H1 (cell line): Measurements from ENCODE around the gene ADIPOR2. TPM values are rescaled to one million over a fixed set of nuclear protein-coding genes. Genes with fewer than 3 reads are reported as not detected.

ENCODE experiments used
- FOSL1 ChIP-seq: IDR thresholded peaks from 2 replicates; pipeline ENCODE4 v1.6.1; 2011; ENCODE audit warnings: mild to moderate bottlenecking, low read depth, low read length, moderate library complexity; ENCODE audit not compliant: insufficient read depth
- MAFK ChIP-seq: IDR thresholded peaks from 2 replicates; pipeline ENCODE4 v1.6.1; 2012; ENCODE audit warnings: low read depth, mild to moderate bottlenecking, improper control_type of control experiment, low read length
- SP2 ChIP-seq: IDR thresholded peaks from 2 replicates; pipeline ENCODE4 v1.6.1; 2012; ENCODE audit warnings: mild to moderate bottlenecking, low read length, inconsistent platforms
- polyA plus RNA-seq, 7 experiments: library from polyadenylated mRNA; depleted of rRNA in 3 of 7; stranded (reverse) in 5 of 7; unstranded in 2 of 7; fragments of >200 nt in 5 of 7; fragments of 200-250 nt in 2 of 7; gene quantifications; 1 replicate in 5 of 7; 2 replicates in 1 of 7; 4 replicates in 1 of 7; pipeline versions ENCODE4 v1.2.1 to v1.2.3, GENCODE V29; 2011 to 2013; ENCODE audit warnings: missing spikeins in 2 of 7, mixed read lengths in 2 of 7
- total RNA-seq: library from RNA; stranded (reverse); fragmentation: NEBNext Ultra II Directional; extraction: Animal tissue kit (Norgen Biotek cat#: 25700); gene quantifications from 2 replicates; pipeline ENCODE4 v1.2.1, GENCODE V29; 2021
- TF ChIP-seq, protein P1 (sequence below): IDR thresholded peaks from 2 replicates; pipeline ENCODE4 v1.6.1; 2011; ENCODE audit warnings: low read length, improper control_type of control experiment

Gene ADIPOR2
- total and polyA plus RNA-seq, 2 of the 8 experiments (the other 6 are each of a cell fraction or from before 2014, with no cell fraction given), result 17.5 to 50.8 TPM

- TF ChIP-seq, protein P1, sequence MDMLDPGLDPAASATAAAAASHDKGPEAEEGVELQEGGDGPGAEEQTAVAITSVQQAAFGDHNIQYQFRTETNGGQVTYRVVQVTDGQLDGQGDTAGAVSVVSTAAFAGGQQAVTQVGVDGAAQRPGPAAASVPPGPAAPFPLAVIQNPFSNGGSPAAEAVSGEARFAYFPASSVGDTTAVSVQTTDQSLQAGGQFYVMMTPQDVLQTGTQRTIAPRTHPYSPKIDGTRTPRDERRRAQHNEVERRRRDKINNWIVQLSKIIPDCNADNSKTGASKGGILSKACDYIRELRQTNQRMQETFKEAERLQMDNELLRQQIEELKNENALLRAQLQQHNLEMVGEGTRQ, result no peak
- TF ChIP-seq MAFK, result no peak
- no peak for TF ChIP-seq SP2
- no peak for TF ChIP-seq FOSL1
Observed at GRCh38 chr12:1819050-1819449, 128.2 kb downstream of the ADIPOR2 start (continued).
